HEK293T (cell line): ENCODE measurements around the gene RAD23A.

Experiments
- ELF4 ChIP-seq: fragments of 450-650 bp; IDR thresholded peaks from 2 replicates; pipeline ENCODE4 v1.6.1; 2017; ENCODE audit warnings: antibody characterized with exemption
- FOXA1 ChIP-seq: fragments of 450-650 bp; IDR thresholded peaks from 2 replicates; pipeline ENCODE4 v1.6.1; 2016; ENCODE audit warnings: mild to moderate bottlenecking
- FOXK2 ChIP-seq: fragments of 450-650 bp; IDR thresholded peaks from 2 replicates; pipeline ENCODE4 v1.6.1; 2016; ENCODE audit warnings: mild to moderate bottlenecking
- FOXM1 ChIP-seq: fragments of 450-650 bp; IDR thresholded peaks from 2 replicates; pipeline ENCODE4 v1.6.1; 2017; ENCODE audit warnings: mild to moderate bottlenecking, borderline replicate concordance
- L3MBTL2 ChIP-seq: fragments of 450-650 bp; conservative IDR thresholded peaks from 2 replicates; pipeline ENCODE4 v1.6.1; 2016; ENCODE audit warnings: mild to moderate bottlenecking
- LEF1 ChIP-seq: fragments of 450-650 bp; IDR thresholded peaks from 2 replicates; pipeline ENCODE4 v1.6.1; 2017; ENCODE audit warnings: mild to moderate bottlenecking, borderline replicate concordance
- NFRKB ChIP-seq: fragments of 450-650 bp; IDR thresholded peaks from 2 replicates; pipeline ENCODE4 v1.6.1; 2016; ENCODE audit warnings: mild to moderate bottlenecking, moderate library complexity
- SP1 ChIP-seq: fragments of 450-650 bp; IDR thresholded peaks from 2 replicates; pipeline ENCODE4 v1.6.1; 2017
- SUZ12 ChIP-seq: fragments of 450-650 bp; IDR thresholded peaks from 2 replicates; pipeline ENCODE4 v1.6.1; 2016; ENCODE audit warnings: mild to moderate bottlenecking
- TARDBP ChIP-seq: fragments of 450-650 bp; IDR thresholded peaks from 2 replicates; pipeline ENCODE4 v1.6.1; 2016
- ZNF384 ChIP-seq: fragments of 450-650 bp; IDR thresholded peaks from 2 replicates; pipeline ENCODE4 v1.6.1; 2016

DNA sequence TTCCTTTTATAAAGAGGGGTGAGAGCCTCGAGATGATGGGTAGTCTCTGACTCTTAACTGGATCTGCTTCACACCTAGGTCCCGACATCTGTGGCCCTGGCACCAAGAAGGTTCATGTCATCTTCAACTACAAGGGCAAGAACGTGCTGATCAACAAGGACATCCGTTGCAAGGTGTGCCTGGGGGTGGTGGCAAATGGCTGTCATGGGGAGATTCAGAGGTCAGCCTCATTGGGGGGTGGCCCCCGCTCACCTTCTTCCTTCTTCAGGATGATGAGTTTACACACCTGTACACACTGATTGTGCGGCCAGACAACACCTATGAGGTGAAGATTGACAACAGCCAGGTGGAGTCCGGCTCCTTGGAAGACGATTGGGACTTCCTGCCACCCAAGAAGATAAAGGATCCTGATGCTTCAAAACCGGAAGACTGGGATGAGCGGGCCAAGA lies 5.7 kb upstream of the RAD23A start:
- TF ChIP-seq ELF4 (no peak), L3MBTL2 (no peak), FOXK2 (no peak), SP1 (no peak), SUZ12 (no peak), LEF1 (no peak), FOXM1 (no peak), TARDBP (no peak), ZNF384 (no peak), FOXA1 (no peak), NFRKB (no peak)
